GM21528 (cell line): ENCODE data around the gene ZNF688.

Source experiments
- ATAC-seq: cut with Tn5 transposase; IDR thresholded peaks from one replicate; pipeline ENCODE4 v1.9.1; 2021; ENCODE audit warnings: mild to moderate bottlenecking, moderate library complexity; ENCODE audit not compliant: unreplicated experiment, low FRiP score

ZNF688 gene

GRCh38 chr16:30521873-30522641 lies 49.5 kb downstream of the ZNF688 start:
- no peak for ATAC-seq

DNA sequence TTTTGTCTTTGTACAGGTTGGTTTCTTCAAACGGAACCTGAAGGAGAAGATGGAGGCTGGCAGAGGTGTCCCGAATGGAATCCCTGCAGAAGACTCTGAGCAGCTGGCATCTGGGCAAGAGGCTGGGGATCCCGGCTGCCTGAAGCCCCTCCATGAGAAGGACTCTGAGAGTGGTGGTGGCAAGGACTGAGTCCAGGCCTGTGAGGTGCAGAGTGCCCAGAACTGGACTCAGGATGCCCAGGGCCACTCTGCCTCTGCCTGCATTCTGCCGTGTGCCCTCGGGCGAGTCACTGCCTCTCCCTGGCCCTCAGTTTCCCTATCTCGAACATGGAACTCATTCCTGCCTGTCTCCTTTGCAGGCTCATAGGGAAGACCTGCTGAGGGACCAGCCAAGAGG lies 50.0 kb downstream of the ZNF688 start:
- no peak for ATAC-seq
